ENCODE data around the gene DAPK1.

DAPK1 gene

GRCh38 chr9:87554976-87555375 is 57.3 kb downstream of the DAPK1 start:
- H3K27ac ChIP-seq: peak overlapping the region in 5 of 11 experiments; percentile 17 to 89 (median 83); a peak in 8 of 22 replicates

DNA sequence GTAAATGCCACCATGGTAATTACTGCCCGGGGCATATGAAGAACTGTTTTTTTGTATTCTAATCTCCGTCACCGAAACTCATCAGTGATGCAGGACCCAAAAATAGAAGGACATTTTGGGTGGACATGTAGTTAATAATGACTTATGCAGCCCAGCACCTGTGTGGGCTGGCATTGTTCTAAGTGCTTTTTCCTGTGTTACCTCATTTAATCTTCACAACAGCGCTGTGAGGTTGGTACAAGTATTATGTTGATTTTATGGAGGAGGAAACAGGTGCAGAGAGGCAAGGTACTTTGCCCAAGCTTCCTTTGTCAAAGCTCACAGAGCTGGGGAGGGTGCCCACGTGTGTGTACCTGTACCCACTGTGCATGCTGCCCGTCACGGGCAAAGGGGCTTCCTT is 58.4 kb downstream of the DAPK1 start:
- H3K27me3 ChIP-seq: no peaks in the 10 kb centered on the region
- H3K36me3 ChIP-seq: no peaks in the 10 kb centered on the region; a peak in 1 of 22 replicates
- no peak overlapping the region for H3K4me3 ChIP-seq
- H3K4me1 ChIP-seq: peaks cover 6 to 77% (median 23%) of the 10 kb centered on the region in 10 experiments; a peak in 16 of 20 replicates
- H3K27ac ChIP-seq: peak overlapping the region in 3 of 11 experiments; percentile 83 to 89 (median 88); a peak in 4 of 22 replicates
- TF ChIP-seq Cebpa-rat (IDR thresholded peaks at IDR 0.05): no peak
- peak overlapping the region in 7 of 11 experiments; percentile 26 to 88 (median 69); a peak in 10 of 22 replicates for H3K4me2 ChIP-seq
- peaks cover 0 to 15% (median 0%) of the 10 kb centered on the region in 11 experiments; a peak in 1 of 22 replicates for H4K20me1 ChIP-seq
- no peak overlapping the region for H3K9ac ChIP-seq
- H3K9me3 ChIP-seq (replicated peaks in 1 of 11): no peaks in the 10 kb centered on the region; a peak in 1 of 22 replicates

More at GRCh38 chr9:87554976-87555375, 57.3 kb downstream of the DAPK1 start:
- H3K4me2 ChIP-seq: peak overlapping the region in 6 of 11 experiments; percentile 5 to 88 (median 72); a peak in 12 of 22 replicates
- no peaks in the 10 kb centered on the region; a peak in 1 of 22 replicates for H3K9me3 ChIP-seq (replicated peaks in 1 of 11)
- TF ChIP-seq Cebpa-rat (IDR thresholded peaks at IDR 0.05): no peak
- H3K36me3 ChIP-seq: no peaks in the 10 kb centered on the region
- H4K20me1 ChIP-seq: peaks cover 0 to 14% (median 0%) of the 10 kb centered on the region in 11 experiments; a peak in 1 of 22 replicates
- peaks cover 14 to 80% (median 28%) of the 10 kb centered on the region in 10 experiments for H3K4me1 ChIP-seq
- H3K27me3 ChIP-seq: no peaks in the 10 kb centered on the region
- no peak overlapping the region for H3K4me3 ChIP-seq
- H3K9ac ChIP-seq: peak overlapping the region in 3 of 11 experiments; percentile 62 to 78 (median 75); a peak in 6 of 22 replicates

DNA sequence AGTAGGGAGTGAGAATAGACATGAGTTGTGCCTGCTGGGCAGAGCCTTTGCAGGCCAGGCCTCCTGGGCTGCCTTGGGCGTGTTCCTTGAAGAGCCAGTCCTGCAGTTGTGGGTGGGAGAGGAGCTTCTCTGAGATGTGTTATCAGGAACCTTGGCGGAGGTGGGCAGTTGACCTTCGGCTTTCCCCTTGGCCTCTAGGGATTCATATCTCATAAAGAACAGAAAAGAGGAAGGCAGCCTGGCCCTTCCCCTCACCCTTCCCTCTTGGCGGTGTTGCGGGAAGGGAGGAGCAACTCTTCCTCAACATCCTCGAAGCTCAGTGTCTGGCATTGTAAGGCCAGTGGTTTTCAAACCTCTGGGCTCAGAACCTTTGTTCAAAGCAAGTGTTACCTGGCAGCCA is 59.2 kb downstream of the DAPK1 start:
- TF ChIP-seq Cebpa-rat (IDR thresholded peaks at IDR 0.05): no peak
- Histone ChIP-seq H3K27me3 (no peaks in the 10 kb centered on the region), H3K36me3 (no peaks in the 10 kb centered on the region; a peak in 1 of 22 replicates), H3K27ac (peak overlapping the region in 2 of 11 experiments; percentile 42 to 88; a peak in 5 of 22 replicates), H3K4me3 (no peak overlapping the region), H3K9ac (no peak overlapping the region), H3K9me3 (replicated peaks in 1 of 11) (peaks cover 0 to 3% (median 0%) of the 10 kb centered on the region in 11 experiments; a peak in 2 of 22 replicates), H3K4me1 (peaks cover 6 to 71% (median 23%) of the 10 kb centered on the region in 10 experiments; a peak in 16 of 20 replicates), H4K20me1 (peaks cover 0 to 16% (median 0%) of the 10 kb centered on the region in 11 experiments; a peak in 1 of 22 replicates), H3K4me2 (peak overlapping the region; percentile 8 to 88 (median 42); a peak in 18 of 22 replicates)

DNA sequence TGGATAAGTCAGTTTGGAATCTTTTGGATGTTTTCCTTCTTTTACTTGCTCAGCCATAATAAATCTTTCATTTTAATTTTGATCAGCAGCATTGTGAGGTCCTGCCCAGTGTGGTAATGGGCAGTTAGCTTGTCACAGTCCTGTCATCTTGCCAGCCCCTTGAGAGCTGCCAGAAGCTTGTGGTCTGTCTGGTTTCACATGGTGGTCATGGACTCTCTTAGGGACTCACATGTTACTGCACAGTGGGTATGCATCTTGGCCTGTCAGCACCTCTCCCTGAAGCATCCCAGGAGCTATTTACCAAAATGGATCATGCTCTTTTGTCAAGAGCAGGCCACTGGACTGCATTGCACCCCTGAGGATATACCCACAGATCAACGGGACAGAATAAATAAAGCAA is 60.3 kb downstream of the DAPK1 start:
- TF ChIP-seq Cebpa-rat (IDR thresholded peaks at IDR 0.05): no peak
- H3K4me1 ChIP-seq: peaks cover 6 to 60% (median 23%) of the 10 kb centered on the region in 10 experiments; a peak in 16 of 20 replicates
- H3K9me3 ChIP-seq (replicated peaks in 1 of 11): peaks cover 0 to 5% (median 0%) of the 10 kb centered on the region in 11 experiments; a peak in 2 of 22 replicates
- H3K4me2 ChIP-seq: peak overlapping the region in 3 of 11 experiments; percentile 74 to 88 (median 86); a peak in 3 of 22 replicates
- peaks cover 0 to 26% (median 0%) of the 10 kb centered on the region in 11 experiments; a peak in 1 of 22 replicates for H4K20me1 ChIP-seq
- no peak overlapping the region for H3K9ac ChIP-seq
- H3K4me3 ChIP-seq: no peak overlapping the region
- no peaks in the 10 kb centered on the region; a peak in 1 of 22 replicates for H3K36me3 ChIP-seq
- no peaks in the 10 kb centered on the region for H3K27me3 ChIP-seq
- no peak overlapping the region for H3K27ac ChIP-seq

GRCh38 chr9:87558606-87559190 is 61.0 kb downstream of the DAPK1 start:
- no peak overlapping the region for H3K27ac ChIP-seq
- TF ChIP-seq Cebpa-rat (IDR thresholded peaks at IDR 0.05): no peak
- no peak overlapping the region for H3K4me2 ChIP-seq
- peaks cover 0 to 33% (median 0%) of the 10 kb centered on the region in 11 experiments; a peak in 1 of 22 replicates for H4K20me1 ChIP-seq
- H3K36me3 ChIP-seq: no peaks in the 10 kb centered on the region; a peak in 2 of 22 replicates
- H3K9me3 ChIP-seq (replicated peaks in 1 of 11): peaks cover 0 to 5% (median 0%) of the 10 kb centered on the region in 11 experiments; a peak in 2 of 22 replicates
- no peaks in the 10 kb centered on the region for H3K27me3 ChIP-seq
- H3K4me1 ChIP-seq: peaks cover 6 to 59% (median 23%) of the 10 kb centered on the region in 10 experiments; a peak in 16 of 20 replicates
- no peak overlapping the region for H3K4me3 ChIP-seq
- H3K9ac ChIP-seq: no peak overlapping the region

GRCh38 chr9:87562062-87562461 is 64.4 kb downstream of the DAPK1 start:
- Histone ChIP-seq H3K27ac (no peak overlapping the region), H3K27me3 (no peaks in the 10 kb centered on the region), H4K20me1 (peaks cover 0 to 53% (median 0%) of the 10 kb centered on the region in 11 experiments; a peak in 2 of 22 replicates), H3K4me2 (no peak overlapping the region), H3K36me3 (no peaks in the 10 kb centered on the region; a peak in 2 of 22 replicates), H3K4me1 (peaks cover under 1 to 42% (median 2%) of the 10 kb centered on the region in 10 experiments; a peak in 15 of 20 replicates), H3K9ac (no peak overlapping the region), H3K9me3 (replicated peaks in 1 of 11) (peaks cover 0 to 5% (median 0%) of the 10 kb centered on the region in 11 experiments; a peak in 1 of 22 replicates), H3K4me3 (no peak overlapping the region)
- no peak for TF ChIP-seq Cebpa-rat (IDR thresholded peaks at IDR 0.05)

- H3K27me3 ChIP-seq: no peaks in the 10 kb centered on the region
- no peaks in the 10 kb centered on the region; a peak in 2 of 22 replicates for H3K36me3 ChIP-seq
- H4K20me1 ChIP-seq: peaks cover 0 to 59% (median 0%) of the 10 kb centered on the region in 11 experiments; a peak in 2 of 22 replicates
- H3K4me1 ChIP-seq: peaks cover 0 to 37% (median 0%) of the 10 kb centered on the region in 10 experiments; a peak in 6 of 20 replicates
- H3K9ac ChIP-seq: no peak overlapping the region
- no peak overlapping the region for H3K4me3 ChIP-seq
- no peak overlapping the region for H3K27ac ChIP-seq
- no peak overlapping the region for H3K4me2 ChIP-seq
- H3K9me3 ChIP-seq (replicated peaks in 1 of 11): peaks cover 0 to 5% (median 0%) of the 10 kb centered on the region in 11 experiments; a peak in 1 of 22 replicates
- no peak for TF ChIP-seq Cebpa-rat (IDR thresholded peaks at IDR 0.05)
These were observed 65.0 kb downstream of the DAPK1 start for GRCh38 chr9:87562530-87563170.

DNA sequence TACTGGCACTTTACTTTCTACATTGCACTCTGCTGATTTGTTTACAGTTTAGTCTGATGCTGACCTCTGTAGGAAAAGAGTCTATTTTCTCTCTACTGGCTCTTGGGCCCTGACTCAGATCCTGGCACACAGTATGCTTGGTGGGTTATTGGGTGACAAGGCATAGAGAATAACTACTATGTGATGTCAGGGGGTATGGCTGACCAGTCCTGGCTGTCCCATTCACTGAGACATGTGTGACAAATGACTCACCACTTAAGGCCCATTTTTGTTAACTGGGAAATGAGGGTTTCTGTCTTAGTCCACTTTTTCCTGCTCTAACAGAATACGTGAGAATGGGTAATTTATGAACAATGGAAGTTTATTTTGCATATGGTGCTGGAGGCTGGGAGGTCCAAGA is 66.4 kb downstream of the DAPK1 start:
- Histone ChIP-seq H3K27ac (no peak overlapping the region), H3K36me3 (peaks cover 0 to 4% (median 0%) of the 10 kb centered on the region in 11 experiments; a peak in 2 of 22 replicates), H4K20me1 (peaks cover 0 to 70% (median 0%) of the 10 kb centered on the region in 11 experiments; a peak in 2 of 22 replicates), H3K4me2 (peak overlapping the region in 2 of 11 experiments; percentile 49 to 62; a peak in 4 of 22 replicates), H3K27me3 (no peaks in the 10 kb centered on the region), H3K9ac (no peak overlapping the region), H3K4me3 (no peak overlapping the region), H3K4me1 (peaks cover 0 to 29% (median 0%) of the 10 kb centered on the region in 10 experiments; a peak in 4 of 20 replicates), H3K9me3 (replicated peaks in 1 of 11) (peaks cover 0 to 5% (median 0%) of the 10 kb centered on the region in 11 experiments; a peak in 1 of 22 replicates)
- TF ChIP-seq Cebpa-rat (IDR thresholded peaks at IDR 0.05): no peak

All from BLaER1 treated with 17β-estradiol and CSF1 and Interleukin-3, amounts not matched to agents 10 nM and 100 nM (cell line).